ENCODE results near the gene PTPRK. TPM values are rescaled to one million over a fixed set of nuclear protein-coding genes. Genes with fewer than 3 reads are reported as not detected.

PTPRK gene
- total RNA-seq, 1 donor from 2014 or later = 50.3 TPM

- Mint-ChIP-seq H3K9me3 (ENCODE audit: unreplicated experiment) (peaks cover 2% of the 10 kb centered on the region), H3K4me3 (ENCODE audit: unreplicated experiment) (no peak overlapping the region), H3K27me3 (ENCODE audit: unreplicated experiment) (no peaks in the 10 kb centered on the region), H3K36me3 (ENCODE audit: unreplicated experiment) (no peaks in the 10 kb centered on the region), H3K4me1 (ENCODE audit: low read depth, unreplicated experiment) (peaks cover 32% of the 10 kb centered on the region), H3K27ac (ENCODE audit: unreplicated experiment) (peak overlapping the region; percentile 60)
- no peak for TF ChIP-seq CTCF (IDR thresholded peaks at IDR 0.05; ENCODE audit: partially characterized antibody, unreplicated experiment)
- DNase-seq = no peak
Observed at GRCh38 chr6:128098000-128098581, 422.3 kb downstream of the PTPRK start.

GRCh38 chr6:128097009-128097408, 423.4 kb downstream of the PTPRK start:
- Mint-ChIP-seq H3K9me3 (ENCODE audit: unreplicated experiment) (peaks cover 2% of the 10 kb centered on the region), H3K27me3 (ENCODE audit: unreplicated experiment) (no peaks in the 10 kb centered on the region), H3K36me3 (ENCODE audit: unreplicated experiment) (no peaks in the 10 kb centered on the region), H3K27ac (ENCODE audit: unreplicated experiment) (peak overlapping the region; percentile 91), H3K4me1 (ENCODE audit: low read depth, unreplicated experiment) (peaks cover 32% of the 10 kb centered on the region), H3K4me3 (ENCODE audit: unreplicated experiment) (peak overlapping the region; percentile 63)
- no peak for DNase-seq
- TF ChIP-seq CTCF (IDR thresholded peaks at IDR 0.05; ENCODE audit: partially characterized antibody, unreplicated experiment) = no peak

- Mint-ChIP-seq H3K4me3 (ENCODE audit: unreplicated experiment) (no peak overlapping the region), H3K4me1 (ENCODE audit: low read depth, unreplicated experiment) (peaks cover 36% of the 10 kb centered on the region), H3K27ac (ENCODE audit: unreplicated experiment) (no peak overlapping the region), H3K9me3 (ENCODE audit: unreplicated experiment) (no peaks in the 10 kb centered on the region), H3K27me3 (ENCODE audit: unreplicated experiment) (no peaks in the 10 kb centered on the region), H3K36me3 (ENCODE audit: unreplicated experiment) (no peaks in the 10 kb centered on the region)
- no peak for DNase-seq
- no peak for TF ChIP-seq CTCF (IDR thresholded peaks at IDR 0.05; ENCODE audit: partially characterized antibody, unreplicated experiment)
Observed at GRCh38 chr6:128095362-128095761, 425.0 kb downstream of the PTPRK start.

- TF ChIP-seq CTCF (IDR thresholded peaks at IDR 0.05; ENCODE audit: partially characterized antibody, unreplicated experiment) = no peak
- Mint-ChIP-seq H3K9me3 (ENCODE audit: unreplicated experiment) (no peaks in the 10 kb centered on the region), H3K36me3 (ENCODE audit: unreplicated experiment) (no peaks in the 10 kb centered on the region), H3K4me3 (ENCODE audit: unreplicated experiment) (no peak overlapping the region), H3K27ac (ENCODE audit: unreplicated experiment) (no peak overlapping the region), H3K4me1 (ENCODE audit: low read depth, unreplicated experiment) (peaks cover 12% of the 10 kb centered on the region), H3K27me3 (ENCODE audit: unreplicated experiment) (no peaks in the 10 kb centered on the region)
- DNase-seq = no peak
Observed at GRCh38 chr6:128079021-128079420, 441.4 kb downstream of the PTPRK start.

GRCh38 chr6:128078276-128078675, 442.1 kb downstream of the PTPRK start:
- no peak for DNase-seq
- no peaks in the 10 kb centered on the region for H3K27me3 Mint-ChIP-seq (ENCODE audit: unreplicated experiment)
- H3K36me3 Mint-ChIP-seq (ENCODE audit: unreplicated experiment) = no peaks in the 10 kb centered on the region
- H3K9me3 Mint-ChIP-seq (ENCODE audit: unreplicated experiment) = no peaks in the 10 kb centered on the region
- H3K4me3 Mint-ChIP-seq (ENCODE audit: unreplicated experiment) = no peak overlapping the region
- H3K27ac Mint-ChIP-seq (ENCODE audit: unreplicated experiment) = no peak overlapping the region
- H3K4me1 Mint-ChIP-seq (ENCODE audit: low read depth, unreplicated experiment) = peaks cover 12% of the 10 kb centered on the region
- TF ChIP-seq CTCF (IDR thresholded peaks at IDR 0.05; ENCODE audit: partially characterized antibody, unreplicated experiment) = no peak

All from glutamatergic neuron (in vitro differentiated cells).